B cell (primary cell): ENCODE data around the gene UHMK1. TPM values are rescaled to one million over a fixed set of nuclear protein-coding genes. Genes with fewer than 3 reads are reported as not detected.

Experiments
- ATAC-seq: fragments of 200-7000 bp; cut with Tn5 transposase; one replicate; pipeline ENCODE4 v1.10.0; 2021; ENCODE audit warnings: low read depth, mild to moderate bottlenecking, moderate number of reproducible peaks, moderate library complexity
- CTCF ChIA-PET: fragments of 350-600 bp; sonication (Branson Sonifier 250); formaldehyde crosslinking; loops from one replicate; lab custom pipeline; 2021; ENCODE audit warnings: antibody characterized with exemption, inconsistent platforms; lab: Charles Lee
- POLR2A ChIA-PET: fragments of 350-600 bp; sonication (Branson Sonifier 250); formaldehyde crosslinking; loops from one replicate; lab custom pipeline; 2021; ENCODE audit warnings: antibody characterized with exemption; lab: Charles Lee
- DNase-seq: peaks from one replicate; pipeline ENCODE4 v3.0.0; 2013
- H2AFZ ChIP-seq: 2 replicates; pipeline ENCODE4 v1.6.1; 2012; ENCODE audit warnings: mild to moderate bottlenecking, low read depth, low read length; ENCODE audit not compliant: insufficient read depth, poor library complexity, severe bottlenecking
- H3K27ac ChIP-seq, 2 donors: 1 replicate in 1 of 2; 2 replicates in 1 of 2; pipeline ENCODE4 v1.5.1; 2012 to 2013; ENCODE audit warnings: low read length in 2 of 2, mild to moderate bottlenecking in 2 of 2, moderate library complexity in 1 of 2
- H3K27me3 ChIP-seq, 4 experiments: fragments of 200-600 bp in 1 of 4; sonication (generic) in 1 of 4; replicated peaks in 1 of 4; 1 replicate in 2 of 4; 2 replicates in 2 of 4; pipeline versions ENCODE4 v1.6.1 to v1.7.0; 2013 to 2016; ENCODE audit warnings: low read length in 3 of 4, mild to moderate bottlenecking in 2 of 4, mixed read lengths in 1 of 4, moderate library complexity in 1 of 4; ENCODE audit not compliant: insufficient read depth in 4 of 4, control insufficient read depth in 3 of 4; ENCODE audit errors: control extremely low read depth in 1 of 4
- H3K36me3 ChIP-seq, 2 experiments: replicated peaks in 1 of 2; 1 replicate in 1 of 2; 2 replicates in 1 of 2; pipeline versions ENCODE4 v1.6.1 to v1.7.1; 2013; ENCODE audit warnings: low read length in 1 of 2; ENCODE audit not compliant: insufficient read depth in 2 of 2, control insufficient read depth in 1 of 2; ENCODE audit errors: control extremely low read depth in 1 of 2, extremely low read depth in 1 of 2
- H3K4me1 ChIP-seq, 2 donors: fragments of 200-600 bp in 1 of 2; sonication (generic) in 1 of 2; 1 replicate in 1 of 2; 2 replicates in 1 of 2; pipeline versions ENCODE4 v1.5.1 to v1.6.1; 2013 to 2017; ENCODE audit warnings: low read length in 2 of 2; ENCODE audit not compliant: control insufficient read depth in 2 of 2, insufficient read depth in 2 of 2
- H3K4me2 ChIP-seq: replicated peaks from 2 replicates; pipeline ENCODE3; 2012; ENCODE audit warnings: mild to moderate bottlenecking, low read depth, low read length; ENCODE audit not compliant: poor library complexity, severe bottlenecking
- H3K4me3 ChIP-seq, 5 experiments: fragments of 200-600 bp in 1 of 5; sonication (generic) in 1 of 5; 1 replicate in 3 of 5; 2 replicates in 2 of 5; pipeline versions ENCODE4 v1.5.1 to v1.7.0; 2011 to 2016; ENCODE audit warnings: low read length in 4 of 5, mild to moderate bottlenecking in 4 of 5, low read depth in 2 of 5, control low read depth in 1 of 5, moderate library complexity in 1 of 5; ENCODE audit not compliant: insufficient read depth in 1 of 5; ENCODE audit errors: control extremely low read depth in 1 of 5, extremely low read depth in 1 of 5
- H3K79me2 ChIP-seq: fragments of 200-600 bp; sonication (generic); one replicate; pipeline ENCODE4 v1.6.0; 2016; ENCODE audit warnings: low read length; ENCODE audit not compliant: control insufficient read depth, insufficient read depth
- H3K9ac ChIP-seq: fragments of 200-600 bp; sonication (generic); 2 replicates; pipeline ENCODE4 v1.6.1; 2017; ENCODE audit warnings: mild to moderate bottlenecking, low read length, moderate library complexity
- H3K9me3 ChIP-seq, 3 donors: one replicate each; pipeline versions ENCODE4 v1.6.1 to v1.7.1; 2013; ENCODE audit warnings: low read length in 2 of 3; ENCODE audit not compliant: control insufficient read depth in 2 of 3, insufficient read depth in 1 of 3; ENCODE audit errors: control extremely low read depth in 1 of 3
- H4K20me1 ChIP-seq: 2 replicates; pipeline ENCODE4 v1.6.0; 2012; ENCODE audit warnings: mild to moderate bottlenecking, low read length; ENCODE audit not compliant: insufficient read depth, control insufficient read depth, poor library complexity, severe bottlenecking
- H3K27ac Mint-ChIP-seq: one replicate; pipeline ENCODE4 v1.8.0; 2021; ENCODE audit warnings: mixed read lengths
- H3K27me3 Mint-ChIP-seq: one replicate; pipeline ENCODE4 v1.8.0; 2021; ENCODE audit warnings: mixed read lengths
- H3K4me1 Mint-ChIP-seq: one replicate; pipeline ENCODE4 v1.8.0; 2021; ENCODE audit warnings: mixed read lengths
- H3K4me3 Mint-ChIP-seq: one replicate; pipeline ENCODE4 v1.8.0; 2021; ENCODE audit warnings: mixed read lengths
- H3K9me3 Mint-ChIP-seq: one replicate; pipeline ENCODE4 v1.8.0; 2022; ENCODE audit warnings: mixed read lengths; ENCODE audit not compliant: insufficient read depth
- EZH2 ChIP-seq: IDR thresholded peaks from 2 replicates; pipeline ENCODE4 v1.6.1; 2012; ENCODE audit warnings: borderline replicate concordance, low read depth, mild to moderate bottlenecking, moderate library complexity, low read length; ENCODE audit not compliant: insufficient read depth, poor library complexity, severe bottlenecking
- WGBS: methylation state at CpG from one replicate; pipeline ENCODE4 v1.1.5; 2013; ENCODE audit warnings: missing lambda C conversion rate; ENCODE audit not compliant: insufficient coverage; 5-methylcytosine and 5-hydroxymethylcytosine counted together
- intact Hi-C: fragments of 100-400 bp; cut with micrococcal nuclease; formaldehyde crosslinking; loops from one replicate; pipeline ENCODE4 v1.10.0; 2022
- polyA plus RNA-seq: library from polyadenylated mRNA; depleted of rRNA; stranded (reverse); fragments of >200 nt; gene quantifications from 2 replicates; pipeline ENCODE4 v1.2.3, GENCODE V29; 2012
- total RNA-seq, 2 donors: library from RNA; stranded (reverse); fragments of 120-200 nt in 1 of 2; gene quantifications; 1 replicate in 1 of 2; 2 replicates in 1 of 2; pipeline versions ENCODE4 v1.2.3 to v1.2.4, GENCODE V29; 2013 to 2022
- TF ChIP-seq, protein P1 (sequence below): fragments of 200-600 bp; IDR thresholded peaks from one replicate; pipeline ENCODE4 v1.8.0; 2022; ENCODE audit warnings: antibody characterized with exemption, mild to moderate bottlenecking

UHMK1 gene
- total and polyA plus RNA-seq, 2 donors (not counting 1 experiment from before 2014, with no cell fraction given): 8.4 to 69.2 TPM

GRCh38 chr1:162578071-162578700, 80.6 kb downstream of the UHMK1 start:
- Histone ChIP-seq H3K36me3 (peaks cover 0 to 8% of the 10 kb centered on the region in 2 experiments), H3K27me3 (no peaks in the 10 kb centered on the region), H3K9ac (no peak overlapping the region), H2AFZ (no peak overlapping the region), H3K4me2 (no peak overlapping the region), H3K27ac (no peak overlapping the region), H4K20me1 (no peaks in the 10 kb centered on the region), H3K9me3 (no peaks in the 10 kb centered on the region), H3K79me2 (no peaks in the 10 kb centered on the region), H3K4me3 (no peak overlapping the region), H3K4me1 (no peaks in the 10 kb centered on the region)
- no peak overlapping the region for H3K27ac Mint-ChIP-seq
- intact Hi-C loops: no loop called here
- 100% methylated on average over 1 of the region's 4 CpGs for WGBS
- H3K9me3 Mint-ChIP-seq: no peaks in the 10 kb centered on the region
- DNase-seq (no peak), ATAC-seq (no peak)
- no peaks in the 10 kb centered on the region for H3K27me3 Mint-ChIP-seq
- ChIA-PET CTCF (no interaction called here), POLR2A (no interaction called here)
- no peak for TF ChIP-seq EZH2
- TF ChIP-seq, protein P1, sequence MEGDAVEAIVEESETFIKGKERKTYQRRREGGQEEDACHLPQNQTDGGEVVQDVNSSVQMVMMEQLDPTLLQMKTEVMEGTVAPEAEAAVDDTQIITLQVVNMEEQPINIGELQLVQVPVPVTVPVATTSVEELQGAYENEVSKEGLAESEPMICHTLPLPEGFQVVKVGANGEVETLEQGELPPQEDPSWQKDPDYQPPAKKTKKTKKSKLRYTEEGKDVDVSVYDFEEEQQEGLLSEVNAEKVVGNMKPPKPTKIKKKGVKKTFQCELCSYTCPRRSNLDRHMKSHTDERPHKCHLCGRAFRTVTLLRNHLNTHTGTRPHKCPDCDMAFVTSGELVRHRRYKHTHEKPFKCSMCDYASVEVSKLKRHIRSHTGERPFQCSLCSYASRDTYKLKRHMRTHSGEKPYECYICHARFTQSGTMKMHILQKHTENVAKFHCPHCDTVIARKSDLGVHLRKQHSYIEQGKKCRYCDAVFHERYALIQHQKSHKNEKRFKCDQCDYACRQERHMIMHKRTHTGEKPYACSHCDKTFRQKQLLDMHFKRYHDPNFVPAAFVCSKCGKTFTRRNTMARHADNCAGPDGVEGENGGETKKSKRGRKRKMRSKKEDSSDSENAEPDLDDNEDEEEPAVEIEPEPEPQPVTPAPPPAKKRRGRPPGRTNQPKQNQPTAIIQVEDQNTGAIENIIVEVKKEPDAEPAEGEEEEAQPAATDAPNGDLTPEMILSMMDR: no peak
- no peak overlapping the region for H3K4me3 Mint-ChIP-seq
- H3K4me1 Mint-ChIP-seq: no peaks in the 10 kb centered on the region

DNA sequence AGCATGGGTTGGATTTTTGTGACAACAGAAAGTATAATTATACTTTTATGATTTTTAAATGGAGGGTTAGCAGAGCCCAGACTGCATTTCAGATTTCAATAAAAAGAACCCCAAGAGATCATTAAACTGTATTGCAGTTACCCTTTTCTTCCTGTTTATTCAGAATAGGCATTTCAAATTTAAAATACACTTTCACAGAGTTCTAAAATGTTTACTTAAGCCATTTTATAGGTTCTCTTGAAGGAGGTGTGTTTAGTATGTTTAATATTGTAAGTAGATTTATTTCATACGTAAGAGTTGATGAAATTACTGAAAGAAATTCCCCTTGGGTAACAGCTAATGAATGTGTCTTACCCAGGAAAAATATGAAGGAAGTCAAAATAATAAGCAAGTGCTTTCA, 81.3 kb downstream of the UHMK1 start:
- no peak overlapping the region for H3K27ac Mint-ChIP-seq
- H3K27me3 Mint-ChIP-seq: no peaks in the 10 kb centered on the region
- Histone ChIP-seq H2AFZ (no peak overlapping the region), H3K4me1 (no peaks in the 10 kb centered on the region), H3K9me3 (no peaks in the 10 kb centered on the region), H3K27ac (no peak overlapping the region), H3K79me2 (no peaks in the 10 kb centered on the region), H3K4me3 (no peak overlapping the region), H3K36me3 (peaks cover 0 to 8% of the 10 kb centered on the region in 2 experiments), H3K27me3 (no peaks in the 10 kb centered on the region), H3K9ac (no peak overlapping the region), H3K4me2 (no peak overlapping the region), H4K20me1 (no peaks in the 10 kb centered on the region)
- no peak for TF ChIP-seq EZH2
- TF ChIP-seq, protein P1: no peak
- intact Hi-C loops: no loop called here
- DNase-seq (no peak), ATAC-seq (no peak)
- H3K9me3 Mint-ChIP-seq: no peaks in the 10 kb centered on the region
- H3K4me3 Mint-ChIP-seq: no peak overlapping the region
- no CpG with 5 or more reads among the region's 1 CpG for WGBS
- ChIA-PET POLR2A (no interaction called here), CTCF (no interaction called here)
- H3K4me1 Mint-ChIP-seq: no peaks in the 10 kb centered on the region
